GM18520 (cell line): ENCODE results near the gene MYCN.

Experiments used
- ATAC-seq: cut with Tn5 transposase; IDR thresholded peaks from one replicate; pipeline ENCODE4 v1.9.1; 2021; ENCODE audit not compliant: unreplicated experiment

The MYCN gene

GRCh38 chr2:15992457-15993231, 52.3 kb downstream of the MYCN start:
- ATAC-seq: no peak

GRCh38 chr2:15993232-15993610, 52.9 kb downstream of the MYCN start:
- ATAC-seq: no peak

- ATAC-seq: no peak
Observed at GRCh38 chr2:15993666-15994065, 53.3 kb downstream of the MYCN start.

- ATAC-seq: no peak
Observed at GRCh38 chr2:15995603-15996002, 55.3 kb downstream of the MYCN start.
